HCT116 (cell line): ENCODE results near the gene CHRNA4. TPM values are rescaled to one million over a fixed set of nuclear protein-coding genes. Genes with fewer than 3 reads are reported as not detected.

ENCODE experiments used
- ATAC-seq: fragments of 200-7000 bp; cut with Tn5 transposase; 2 replicates; pipeline ENCODE4 v1.9.1; 2020; ENCODE audit warnings: mild to moderate bottlenecking, moderate library complexity
- BruUV-seq: library from RNA; stranded (reverse); fragments of 400-500 nt; replicated peaks from 2 replicates; lab custom pipeline; 2021; lab: Mats Ljungman, UMichigan
- CTCF ChIA-PET: fragments of 300-600 bp; sonication (Branson Sonifier 250); formaldehyde crosslinking; loops from one replicate; lab custom pipeline; 2021; ENCODE audit warnings: antibody characterized with exemption; lab: Charles Lee
- POLR2A ChIA-PET: fragments of 300-600, 350-600 bp; sonication (Branson Sonifier 250); formaldehyde crosslinking; loops from one replicate; lab custom pipeline; 2021; ENCODE audit warnings: antibody characterized with exemption; lab: Charles Lee
- RAD21 ChIA-PET, 2 experiments: fragments of 300-600 bp; sonication (Branson Sonifier 250); formaldehyde crosslinking; loops; one replicate each; lab custom pipeline; 2023; ENCODE audit warnings: low total read pairs in 2 of 2; ENCODE audit not compliant: uncharacterized antibody in 2 of 2, unreplicated experiment in 2 of 2, low non-redundant PET in 1 of 2; lab: Charles Lee
- DNase-seq: peaks from one replicate; pipeline ENCODE4 v3.0.0-alpha.2; 2010; ENCODE audit warnings: low read depth, low spot score
- H2AFZ ChIP-seq: fragments of 200-600 bp; shearing (Covaris generic), sonication (generic); 2 replicates; pipeline ENCODE4 v1.6.1; 2017; ENCODE audit warnings: low read depth, mixed run types, mixed read lengths, antibody characterized with exemption, low read length; ENCODE audit not compliant: poor library complexity, severe bottlenecking
- H3K27ac ChIP-seq: 2 replicates; pipeline ENCODE4 v1.5.1; 2012; ENCODE audit warnings: low read depth, low read length
- H3K27me3 ChIP-seq: fragments of 200-600 bp; sonication (generic); 2 replicates; pipeline ENCODE4 v1.6.1; 2016; ENCODE audit warnings: mixed run types, low read length, mixed read lengths; ENCODE audit not compliant: insufficient read depth
- H3K36me3 ChIP-seq, 2 experiments: fragments of 200-500 bp in 1 of 2; fragments of 200-600 bp in 1 of 2; sonication (Bioruptor generic) in 1 of 2; sonication (generic) in 1 of 2; 2 replicates each; pipeline versions ENCODE4 v1.5.1 to v1.6.1; 2014 to 2016; ENCODE audit warnings: low read length in 2 of 2, inconsistent platforms in 1 of 2, mixed read lengths in 1 of 2, mixed run types in 1 of 2; ENCODE audit not compliant: insufficient read depth in 2 of 2, control insufficient read depth in 1 of 2
- H3K4me1 ChIP-seq, 2 experiments: fragments of 200-600 bp in 1 of 2; sonication (generic) in 1 of 2; 2 replicates each; pipeline versions ENCODE4 v1.5.1 to v1.6.1; 2012 to 2017; ENCODE audit warnings: low read length in 2 of 2, inconsistent platforms in 1 of 2, mild to moderate bottlenecking in 1 of 2, mixed read lengths in 1 of 2, mixed run types in 1 of 2, moderate library complexity in 1 of 2; ENCODE audit not compliant: insufficient read depth in 2 of 2, control insufficient read depth in 1 of 2
- H3K4me2 ChIP-seq: fragments of 200-600 bp; sonication (generic); 2 replicates; pipeline ENCODE4 v1.6.1; 2017; ENCODE audit warnings: mixed run types, low read length, mixed read lengths
- H3K4me3 ChIP-seq, 2 experiments: fragments of 200-600 bp in 1 of 2; sonication (generic) in 1 of 2; replicated peaks in 1 of 2; 2 replicates each; pipeline ENCODE4 v1.5.1; 2011 to 2016; ENCODE audit warnings: low read length in 2 of 2, control low read depth in 1 of 2, low read depth in 1 of 2, mild to moderate bottlenecking in 1 of 2, mixed read lengths in 1 of 2, mixed run types in 1 of 2
- H3K79me2 ChIP-seq: fragments of 200-600 bp; sonication (generic); 2 replicates; pipeline ENCODE4 v1.6.1; 2017; ENCODE audit warnings: mild to moderate bottlenecking, mixed run types, low read length, moderate library complexity, mixed read lengths; ENCODE audit not compliant: insufficient read depth
- H3K9ac ChIP-seq: fragments of 200-600 bp; sonication (generic); 2 replicates; pipeline ENCODE4 v1.6.1; 2016; ENCODE audit warnings: low read length, mixed read lengths
- H3K9me2 ChIP-seq: fragments of 200-600 bp; sonication (generic), shearing (Covaris generic); 2 replicates; pipeline ENCODE4 v1.6.1; 2017; ENCODE audit warnings: mixed run types, mild to moderate bottlenecking, moderate library complexity; ENCODE audit not compliant: insufficient read depth
- H3K9me3 ChIP-seq, 2 experiments: fragments of 200-500 bp in 1 of 2; fragments of 200-600 bp in 1 of 2; sonication (Bioruptor generic) in 1 of 2; sonication (generic) in 1 of 2; 2 replicates each; pipeline ENCODE4 v1.6.1; 2014 to 2017; ENCODE audit warnings: low read length in 2 of 2, mixed read lengths in 2 of 2, inconsistent platforms in 1 of 2, low read depth in 1 of 2, mild to moderate bottlenecking in 1 of 2, mixed run types in 1 of 2, moderate library complexity in 1 of 2; ENCODE audit not compliant: control insufficient read depth in 1 of 2, insufficient read depth in 1 of 2
- H4K20me1 ChIP-seq: fragments of 200-600 bp; sonication (generic), shearing (Covaris generic); 2 replicates; pipeline ENCODE4 v1.6.1; 2017; ENCODE audit warnings: mixed run types, mild to moderate bottlenecking, moderate library complexity; ENCODE audit not compliant: insufficient read depth
- ELF1 ChIP-seq: IDR thresholded peaks from 2 replicates; pipeline ENCODE4 v1.6.1; 2012; ENCODE audit warnings: low read depth, borderline replicate concordance
- SIN3A ChIP-seq: IDR thresholded peaks from 2 replicates; pipeline ENCODE4 v1.6.1; 2012; ENCODE audit warnings: low read depth
- SRF ChIP-seq: IDR thresholded peaks from 2 replicates; pipeline ENCODE4 v1.6.1; 2012; ENCODE audit warnings: low read depth
- ZFX ChIP-seq: fragments of 450-650 bp; IDR thresholded peaks from 2 replicates; pipeline ENCODE4 v1.6.1; 2017
- ZNF274 ChIP-seq: fragments of 200-500 bp; sonication (Bioruptor generic); IDR thresholded peaks from 2 replicates; pipeline ENCODE4 v1.6.1; 2014; ENCODE audit warnings: mild to moderate bottlenecking, low read depth, low read length, inconsistent platforms
- intact Hi-C: fragments of 100-400 bp; cut with micrococcal nuclease; formaldehyde crosslinking; loops from 2 replicates; pipeline ENCODE4 v1.10.0; 2022
- total RNA-seq: library from RNA; stranded (reverse); gene quantifications from one replicate; pipeline ENCODE4 v1.2.1, GENCODE V29; 2021; ENCODE audit not compliant: unreplicated experiment
- TF ChIP-seq, protein P1 (sequence below): IDR thresholded peaks from 2 replicates; pipeline ENCODE4 v1.6.1; 2012; ENCODE audit warnings: low read depth
- TF ChIP-seq, protein P2 (sequence below): IDR thresholded peaks from 2 replicates; pipeline ENCODE4 v1.6.1; 2012

Gene CHRNA4
- total RNA-seq, 1 experiment from 2014 or later = not detected

DNA sequence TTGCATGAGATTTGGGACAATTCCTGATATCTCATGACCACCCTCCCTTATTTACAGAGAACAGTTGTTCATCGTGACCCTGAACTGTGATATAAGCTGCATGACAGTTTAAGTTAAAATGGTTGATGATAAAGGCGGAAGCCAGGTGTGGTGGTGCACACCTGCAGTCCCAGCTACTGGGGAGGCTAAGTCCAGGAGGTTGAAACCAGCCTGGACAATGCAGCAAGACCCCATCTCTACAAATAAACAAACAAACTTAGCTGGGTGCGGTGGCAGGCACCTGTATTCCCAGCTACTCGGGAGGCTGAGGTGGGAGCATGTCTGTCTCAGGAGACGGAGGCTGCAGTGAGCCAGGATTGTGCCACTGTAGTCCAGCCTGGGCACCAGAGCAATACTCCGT is 44.1 kb downstream of the CHRNA4 start:
- Histone ChIP-seq H3K9ac (no peak overlapping the region), H2AFZ (no peak overlapping the region), H3K27me3 (no peaks in the 10 kb centered on the region), H3K79me2 (no peaks in the 10 kb centered on the region), H3K9me2 (no peaks in the 10 kb centered on the region), H3K4me2 (no peak overlapping the region), H3K36me3 (no peaks in the 10 kb centered on the region), H3K4me1 (no peaks in the 10 kb centered on the region), H3K9me3 (no peaks in the 10 kb centered on the region), H3K27ac (no peak overlapping the region), H4K20me1 (no peaks in the 10 kb centered on the region), H3K4me3 (no peak overlapping the region)
- POLR2A ChIA-PET = no interaction called here
- CTCF ChIA-PET = interaction anchor here (0.7 kb wide), 1 partner anchor 16 kb away, joined by 3 read pairs; no protein-coding TSS in a partner anchor
- no peak for TF ChIP-seq ZNF274
- no peak for TF ChIP-seq SRF
- TF ChIP-seq, protein P1, sequence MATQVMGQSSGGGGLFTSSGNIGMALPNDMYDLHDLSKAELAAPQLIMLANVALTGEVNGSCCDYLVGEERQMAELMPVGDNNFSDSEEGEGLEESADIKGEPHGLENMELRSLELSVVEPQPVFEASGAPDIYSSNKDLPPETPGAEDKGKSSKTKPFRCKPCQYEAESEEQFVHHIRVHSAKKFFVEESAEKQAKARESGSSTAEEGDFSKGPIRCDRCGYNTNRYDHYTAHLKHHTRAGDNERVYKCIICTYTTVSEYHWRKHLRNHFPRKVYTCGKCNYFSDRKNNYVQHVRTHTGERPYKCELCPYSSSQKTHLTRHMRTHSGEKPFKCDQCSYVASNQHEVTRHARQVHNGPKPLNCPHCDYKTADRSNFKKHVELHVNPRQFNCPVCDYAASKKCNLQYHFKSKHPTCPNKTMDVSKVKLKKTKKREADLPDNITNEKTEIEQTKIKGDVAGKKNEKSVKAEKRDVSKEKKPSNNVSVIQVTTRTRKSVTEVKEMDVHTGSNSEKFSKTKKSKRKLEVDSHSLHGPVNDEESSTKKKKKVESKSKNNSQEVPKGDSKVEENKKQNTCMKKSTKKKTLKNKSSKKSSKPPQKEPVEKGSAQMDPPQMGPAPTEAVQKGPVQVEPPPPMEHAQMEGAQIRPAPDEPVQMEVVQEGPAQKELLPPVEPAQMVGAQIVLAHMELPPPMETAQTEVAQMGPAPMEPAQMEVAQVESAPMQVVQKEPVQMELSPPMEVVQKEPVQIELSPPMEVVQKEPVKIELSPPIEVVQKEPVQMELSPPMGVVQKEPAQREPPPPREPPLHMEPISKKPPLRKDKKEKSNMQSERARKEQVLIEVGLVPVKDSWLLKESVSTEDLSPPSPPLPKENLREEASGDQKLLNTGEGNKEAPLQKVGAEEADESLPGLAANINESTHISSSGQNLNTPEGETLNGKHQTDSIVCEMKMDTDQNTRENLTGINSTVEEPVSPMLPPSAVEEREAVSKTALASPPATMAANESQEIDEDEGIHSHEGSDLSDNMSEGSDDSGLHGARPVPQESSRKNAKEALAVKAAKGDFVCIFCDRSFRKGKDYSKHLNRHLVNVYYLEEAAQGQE = no peak
- TF ChIP-seq, protein P2, sequence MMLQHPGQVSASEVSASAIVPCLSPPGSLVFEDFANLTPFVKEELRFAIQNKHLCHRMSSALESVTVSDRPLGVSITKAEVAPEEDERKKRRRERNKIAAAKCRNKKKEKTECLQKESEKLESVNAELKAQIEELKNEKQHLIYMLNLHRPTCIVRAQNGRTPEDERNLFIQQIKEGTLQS = no peak
- no peak for TF ChIP-seq ZFX
- no peak for TF ChIP-seq ELF1
- TF ChIP-seq SIN3A = no peak
- intact Hi-C loops = no loop called here
- BruUV-seq = no TSS peak
- DNase-seq (no peak), ATAC-seq (no peak)
- RAD21 ChIA-PET = no interaction called here
